GM10266 (cell line): ENCODE results near the gene TMEM270.
"Not testable (repeated sequence)": the region's sequence is repeated elsewhere in the genome, so short reads cannot be mapped to it uniquely, and the experiment has no call there.

Source experiments
- DNase-seq: peaks from one replicate; pipeline ENCODE4 v3.0.0; 2012; ENCODE audit errors: extremely low spot score
- CTCF ChIP-seq: IDR thresholded peaks from 2 replicates; pipeline ENCODE4 v1.5.1; 2012; ENCODE audit warnings: mild to moderate bottlenecking, low read depth; ENCODE audit not compliant: control insufficient read depth, insufficient read depth; ENCODE audit errors: missing control alignments

The TMEM270 gene

GRCh38 chr7:73876973-73877372 lies 16.0 kb downstream of the TMEM270 start:
- no peak for DNase-seq
- no peak for TF ChIP-seq CTCF

GRCh38 chr7:73879977-73880681 lies 19.2 kb downstream of the TMEM270 start:
- no peak for DNase-seq
- TF ChIP-seq CTCF: no peak

- no peak for TF ChIP-seq CTCF
- no peak for DNase-seq
These were observed 19.9 kb downstream of the TMEM270 start for GRCh38 chr7:73880755-73881328.

- TF ChIP-seq CTCF: no peak
- no peak for DNase-seq
These were observed 20.5 kb downstream of the TMEM270 start for GRCh38 chr7:73881352-73882046.

DNA sequence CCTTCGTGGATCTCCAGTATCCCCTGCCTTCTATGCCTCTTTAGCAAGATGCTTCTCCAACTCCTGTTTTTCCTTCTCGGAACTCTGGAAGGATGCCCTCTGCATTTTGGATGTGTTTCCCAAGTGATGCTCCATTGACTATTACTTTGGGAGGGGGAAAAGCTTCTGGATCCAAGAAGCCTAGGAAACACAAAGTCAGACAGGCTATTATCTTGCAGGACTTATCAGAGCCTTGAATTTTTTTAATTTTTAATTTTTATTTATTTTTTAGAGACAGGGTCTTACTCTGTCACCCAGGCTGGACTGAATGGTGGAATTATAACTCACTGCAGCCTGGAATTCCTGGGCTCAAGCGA lies 21.1 kb downstream of the TMEM270 start:
- TF ChIP-seq CTCF: no peak
- DNase-seq: no peak

GRCh38 chr7:73884867-73885422 lies 24.0 kb downstream of the TMEM270 start:
- not testable (repeated sequence) for DNase-seq

- DNase-seq: no peak
These were observed 24.5 kb downstream of the TMEM270 start for GRCh38 chr7:73885433-73885974.

More at GRCh38 chr7:73885433-73885974, 24.5 kb downstream of the TMEM270 start:
- TF ChIP-seq CTCF: no peak
